Adrenal gland (tissue), 12 donors: Measurements from ENCODE around the gene DUSP22. TPM values are rescaled to one million over a fixed set of nuclear protein-coding genes. Genes with fewer than 3 reads are reported as not detected.

Experiments
- DNase-seq, 7 donors: peaks; one replicate each; pipeline ENCODE4 v3.0.0-alpha.2; 2019 to 2020
- H3K27ac ChIP-seq, 5 donors: fragments of 200-600 bp; sonication (generic) in 4 of 5; 1 replicate in 3 of 5; 2 replicates in 2 of 5; pipeline versions ENCODE4 v1.5.1 to v1.8.0; 2016 to 2020; ENCODE audit warnings: mild to moderate bottlenecking in 1 of 5
- H3K27me3 ChIP-seq: fragments of 200-600 bp; 2 replicates; pipeline ENCODE4 v1.8.0; 2021
- H3K36me3 ChIP-seq, 2 donors: fragments of 200-600 bp; replicated peaks in 1 of 2; 1 replicate in 1 of 2; 2 replicates in 1 of 2; pipeline versions ENCODE4 v1.5.1 to v1.8.0; 2018 to 2022
- H3K4me1 ChIP-seq, 2 donors: fragments of 200-600 bp; replicated peaks in 1 of 2; 1 replicate in 1 of 2; 2 replicates in 1 of 2; pipeline versions ENCODE4 v1.5.1 to v1.8.0; 2018 to 2021
- H3K4me3 ChIP-seq, 4 donors: fragments of 200-600 bp; sonication (generic) in 3 of 4; one replicate each; pipeline ENCODE4 v1.5.1; 2016 to 2018
- H3K9me3 ChIP-seq, 3 donors: fragments of 200-600 bp; sonication (generic) in 1 of 3; replicated peaks in 1 of 3; 1 replicate in 2 of 3; 2 replicates in 1 of 3; pipeline versions ENCODE4 v1.5.1 to v1.8.0; 2016 to 2021
- CTCF ChIP-seq, 6 experiments: fragments of 450-650 bp in 4 of 6; fragments of 200-600 bp in 2 of 6; sonication (generic) in 1 of 6; IDR thresholded peaks; 1 replicate in 5 of 6; 2 replicates in 1 of 6; pipeline versions ENCODE4 v1.5.1 to v1.8.0; 2016 to 2021; ENCODE audit warnings: antibody characterized with exemption in 6 of 6, mild to moderate bottlenecking in 2 of 6, moderate library complexity in 1 of 6
- POLR2A ChIP-seq, 2 donors: fragments of 450-650 bp; IDR thresholded peaks; one replicate each; pipeline ENCODE4 v1.6.1; 2017; ENCODE audit warnings: antibody characterized with exemption in 2 of 2, mild to moderate bottlenecking in 2 of 2, moderate library complexity in 1 of 2
- WGBS, 4 donors: extraction: QIAGEN DNeasy Blood & Tissue Kit in 2 of 4; methylation state at CpG; one replicate each; pipeline versions ENCODE4 v1.1.5 to v1.1.7; 2013 to 2017; 5-methylcytosine and 5-hydroxymethylcytosine counted together
- intact Hi-C, 2 donors: fragments of 100-400 bp; cut with DNase I; formaldehyde crosslinking; loops; one replicate each; pipeline versions ENCODE4 v1.14.1 to v1.15.0; 2022 to 2023
- polyA plus RNA-seq, 3 donors: library from polyadenylated mRNA; stranded (reverse); fragments of 200-250 nt in 2 of 3; fragments of 350-450 nt in 1 of 3; fragmentation: Illumina TruSeq in 1 of 3; extraction: RNeasy Lipid Tissue Mini Kit (QIAGEN cat#74804) in 1 of 3; gene quantifications; one replicate each; pipeline ENCODE4 v1.2.3, GENCODE V29; 2013 to 2014
- total RNA-seq, 9 donors: library from RNA; depleted of rRNA in 4 of 9; stranded (reverse); fragments of >200 nt in 4 of 9; fragments of 120-200 nt in 1 of 9; fragmentation: NEBNext Ultra II Directional in 1 of 9; extraction: Animal tissue kit (Norgen Biotek cat#: 25700) in 1 of 9; gene quantifications; one replicate each; pipeline versions ENCODE4 v1.1.0 to v1.2.4, GENCODE V29; 2013 to 2023
- donor health status: healthy with polysubstance abuse.
- donor health status: Bipolar disorder and iron deficiency.
- donor health status: DM: yes; HTN: yes; CAD: no.
- donor health status: DM: no; HTN: no; CAD: no.
- donor health status: DM: no; HTN: no; CAD: no.
- donor health status: DM: yes; HTN: yes; CAD: no.

Gene DUSP22
- total and polyA plus RNA-seq, 12 donors = 16.7 to 39.3 (median 25.9) TPM

DNA sequence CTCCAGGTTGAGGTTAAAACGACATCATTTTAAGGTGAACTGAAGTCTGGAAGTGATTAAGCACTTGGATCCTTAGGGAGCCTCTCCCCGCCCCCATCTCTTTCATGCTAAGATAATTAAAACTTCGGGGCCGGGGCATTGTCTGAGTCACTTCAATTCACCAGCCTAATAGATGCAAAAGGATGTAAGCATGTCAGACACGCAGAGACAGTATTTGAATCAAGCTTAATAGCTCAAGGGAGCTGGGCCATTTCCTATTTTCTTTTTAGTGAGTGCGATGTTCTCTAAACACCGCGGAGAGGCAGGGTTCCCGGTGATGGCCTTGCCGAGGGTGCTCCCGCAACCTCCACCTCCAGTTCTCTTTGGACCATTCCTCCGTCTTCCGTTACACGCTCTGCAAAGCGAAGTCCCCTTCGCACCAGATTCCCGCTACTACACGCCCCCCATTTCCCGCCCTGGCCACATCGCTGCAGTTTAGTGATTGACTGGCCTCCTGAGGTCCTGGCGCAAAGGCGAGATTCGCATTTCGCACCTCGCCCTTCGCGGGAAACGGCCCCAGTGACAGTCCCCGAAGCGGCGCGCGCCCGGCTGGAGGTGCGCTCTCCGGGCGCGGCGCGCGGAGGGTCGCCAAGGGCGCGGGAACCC is 98.7 kb downstream of the DUSP22 start:
- Histone ChIP-seq H3K36me3 (no peaks in the 10 kb centered on the region), H3K4me3 (peak overlapping the region in 1 of 4 donors; percentile 45), H3K4me1 (peaks cover 9 to 21% of the 10 kb centered on the region in 2 donors), H3K9me3 (no peaks in the 10 kb centered on the region), H3K27me3 (peaks cover 52% of the 10 kb centered on the region), H3K27ac (no peak overlapping the region)
- DNase-seq = no peak
- TF ChIP-seq POLR2A (IDR thresholded peaks at IDR 0.05) (no peak), CTCF (IDR thresholded peaks at IDR 0.05) (no peak)
- intact Hi-C loops = no loop called here
- WGBS, 4 donors = 2 to 5% (median 3%) methylated on average over 20 to 44 of the region's 44 CpGs

GRCh38 chr6:391559-392440 is 99.5 kb downstream of the DUSP22 start, which contains the start of gene IRF4:
Gene IRF4, plus strand, starts transcription at chr6:391752. Its CDS starts 1,401 bp downstream, at chr6:393153.
- H3K36me3 ChIP-seq = no peaks in the 10 kb centered on the region
- no peaks in the 10 kb centered on the region for H3K9me3 ChIP-seq
- peaks cover 52% of the 10 kb centered on the region for H3K27me3 ChIP-seq
- H3K27ac ChIP-seq = no peak within 1 kb of the TSS
- no peak for TF ChIP-seq CTCF (IDR thresholded peaks at IDR 0.05)
- TF ChIP-seq POLR2A (IDR thresholded peaks at IDR 0.05) = no peak
- intact Hi-C loops = no loop called here
- peak within 1 kb of the TSS in 1 of 4 donors; percentile 45 for H3K4me3 ChIP-seq
- H3K4me1 ChIP-seq = peaks cover 9 to 21% of the 10 kb centered on the region in 2 donors
- DNase-seq = peak in 1 of 7 donors; percentile 41
- WGBS, 4 donors = 0 to 2% (median 1%) methylated on average over 5 to 82 of the region's 82 CpGs

DNA sequence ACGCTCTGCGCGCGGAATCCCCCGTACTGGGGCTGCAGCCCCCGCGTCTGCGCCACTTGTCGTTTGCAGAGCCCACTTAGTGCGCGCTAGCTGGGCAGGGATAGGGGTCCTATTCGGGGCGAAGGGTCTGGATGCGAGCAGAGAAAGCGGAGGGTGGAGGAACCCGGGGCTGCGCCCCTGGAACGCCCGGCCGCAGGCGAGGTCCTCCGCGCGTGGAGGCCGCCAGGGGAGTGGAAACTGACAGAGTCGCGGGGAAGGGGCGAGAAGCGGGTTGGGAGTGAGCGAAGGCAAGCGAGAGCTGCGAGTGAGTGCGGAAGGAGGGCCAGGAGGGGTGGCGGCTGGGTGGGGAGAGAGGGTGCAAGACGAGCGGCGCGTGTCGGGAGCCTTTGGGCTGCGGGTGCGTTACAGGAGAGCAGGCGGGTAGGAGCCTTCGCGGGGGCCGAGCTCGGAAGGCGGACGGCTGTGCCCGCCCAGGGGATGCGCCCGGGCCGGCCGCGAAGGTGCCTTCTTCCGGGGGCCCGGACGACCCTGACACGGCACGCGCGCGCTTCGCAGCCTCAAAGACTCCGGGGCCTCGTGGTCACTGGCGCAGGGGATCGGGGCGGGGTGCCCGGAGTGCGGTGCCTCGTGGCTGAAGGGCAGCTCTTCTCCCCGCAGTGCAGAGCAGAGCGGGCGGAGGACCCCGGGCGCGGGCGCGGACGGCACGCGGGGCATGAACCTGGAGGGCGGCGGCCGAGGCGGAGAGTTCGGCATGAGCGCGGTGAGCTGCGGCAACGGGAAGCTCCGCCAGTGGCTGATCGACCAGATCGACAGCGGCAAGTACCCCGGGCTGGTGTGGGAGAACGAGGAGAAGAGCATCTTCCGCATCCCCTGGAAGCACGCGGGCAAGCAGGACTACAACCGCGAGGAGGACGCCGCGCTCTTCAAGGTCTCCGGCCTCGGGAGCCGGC is 100.4 kb downstream of the DUSP22 start:
- Histone ChIP-seq H3K4me3 (peak overlapping the region in 1 of 4 donors; percentile 45), H3K9me3 (no peaks in the 10 kb centered on the region), H3K4me1 (peaks cover 9 to 21% of the 10 kb centered on the region in 2 donors), H3K27ac (no peak overlapping the region), H3K36me3 (no peaks in the 10 kb centered on the region), H3K27me3 (peaks cover 52% of the 10 kb centered on the region)
- WGBS, 4 donors = 0 to 2% (median 1%) methylated on average over 31 to 108 of the region's 108 CpGs
- intact Hi-C loops = no loop called here
- TF ChIP-seq POLR2A (IDR thresholded peaks at IDR 0.05) (no peak), CTCF (IDR thresholded peaks at IDR 0.05) (no peak)
- DNase-seq = no peak
